HG02610 (cell line): ENCODE results near the gene CAPG.
"Not testable (repeated sequence)": the region's sequence is repeated elsewhere in the genome, so short reads cannot be mapped to it uniquely, and the experiment has no call there.

Experiments
- ATAC-seq: cut with Tn5 transposase; IDR thresholded peaks from one replicate; pipeline ENCODE4 v1.9.1; 2021; ENCODE audit warnings: mild to moderate bottlenecking, moderate library complexity; ENCODE audit not compliant: unreplicated experiment

The CAPG gene

GRCh38 chr2:85367180-85367579 is 43.0 kb downstream of the CAPG start:
- no peak for ATAC-seq

GRCh38 chr2:85362653-85363387 is 47.3 kb downstream of the CAPG start:
- not testable (repeated sequence) for ATAC-seq

DNA sequence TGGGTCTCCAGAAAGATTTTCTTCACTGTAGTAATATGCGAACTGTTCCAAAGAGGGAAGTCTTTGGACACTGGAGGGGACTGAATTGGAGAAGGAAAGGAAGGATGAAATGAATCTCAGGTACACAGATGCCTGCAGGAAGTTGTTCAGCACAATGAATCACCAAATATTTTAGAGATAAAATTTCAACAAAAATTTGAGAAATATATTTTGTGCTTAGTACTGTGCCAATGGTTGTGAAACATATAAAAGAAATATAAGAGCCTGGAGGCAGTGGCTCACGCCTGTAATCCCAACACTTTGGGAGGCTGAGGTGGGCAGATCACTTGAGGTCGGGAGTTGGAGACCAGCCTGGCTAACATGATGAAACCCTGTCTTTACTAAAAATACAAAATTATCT is 52.4 kb downstream of the CAPG start:
- ATAC-seq, result no peak

DNA sequence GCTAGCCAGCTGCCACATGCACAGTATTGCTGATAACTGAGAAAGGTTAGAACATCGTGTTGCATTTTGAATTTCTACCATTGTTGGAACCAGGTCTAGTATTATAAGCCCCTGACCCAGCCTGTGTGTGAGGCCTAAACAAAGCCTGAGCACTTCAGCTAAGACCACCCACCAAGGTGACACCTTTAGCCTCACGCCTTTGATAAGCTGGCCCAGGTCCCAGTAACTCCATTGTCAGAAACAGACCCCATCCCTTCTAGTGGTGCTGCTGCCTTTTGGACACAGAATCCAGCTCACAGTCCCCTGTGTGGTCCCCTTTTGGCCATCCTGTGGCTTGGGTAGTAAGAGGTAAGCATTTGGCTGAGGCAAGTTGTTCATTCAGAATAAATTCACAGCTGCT is 54.0 kb downstream of the CAPG start:
- ATAC-seq, result no peak

GRCh38 chr2:85355521-85355920 is 54.6 kb downstream of the CAPG start:
- ATAC-seq, result no peak

GRCh38 chr2:85355073-85355410 is 55.1 kb downstream of the CAPG start:
- ATAC-seq, result peak; percentile 1

GRCh38 chr2:85354286-85355072 is 55.7 kb downstream of the CAPG start, which contains the start of the genes ELMOD3 and RETSAT:
ELMOD3 (plus strand) TSS chr2:85354769; CDS start chr2:85357199, 2,430 bp downstream.
RETSAT (minus strand) TSS chr2:85354528; CDS start chr2:85354507, 21 bp downstream.
- peak; percentile 98 for ATAC-seq

GRCh38 chr2:85353876-85354285 is 56.3 kb downstream of the CAPG start:
- no peak for ATAC-seq

DNA sequence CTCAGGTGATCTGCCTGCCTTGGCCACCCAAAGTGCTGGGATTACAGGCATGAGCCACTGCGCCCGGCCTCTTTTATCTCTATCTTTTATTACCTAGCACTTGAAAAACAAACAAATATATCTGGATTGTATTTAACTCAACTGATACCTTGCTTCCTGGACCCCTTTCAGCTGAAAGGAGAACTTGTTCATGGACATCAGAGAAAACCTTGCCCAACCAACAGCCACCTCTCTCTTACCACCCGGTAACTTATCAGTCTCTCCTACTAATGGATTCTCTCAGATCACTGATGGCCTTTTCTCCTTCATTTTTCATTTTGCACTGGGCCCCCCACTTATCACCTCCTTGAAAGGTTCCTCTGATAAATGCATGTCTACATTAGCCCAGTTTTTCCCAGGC is 62.6 kb downstream of the CAPG start:
- ATAC-seq, result no peak
